ENCODE data around the gene CDC40. TPM values are rescaled to one million over a fixed set of nuclear protein-coding genes. Genes with fewer than 3 reads are reported as not detected.

CDC40 gene
- total RNA-seq, 1 experiment from 2014 or later, result 25.7 TPM

DNA sequence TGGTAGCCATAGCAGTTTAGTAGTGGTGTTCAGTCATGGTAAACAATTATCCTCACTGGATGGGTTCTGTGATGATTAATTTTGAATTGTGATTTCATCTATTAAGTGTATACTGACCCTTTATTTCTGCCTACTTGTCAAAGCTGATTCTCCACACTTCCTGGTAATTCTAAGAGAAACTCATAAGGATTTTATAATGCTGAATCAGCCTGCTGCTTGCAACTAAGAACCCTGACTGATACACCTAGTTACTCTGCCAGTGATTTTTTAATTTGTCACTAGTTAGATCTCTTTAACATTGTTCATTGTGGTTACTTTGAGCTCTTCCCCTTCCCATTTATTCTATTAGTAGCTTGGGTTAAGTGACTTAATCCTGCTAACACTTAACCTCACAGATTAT lies 8.6 kb downstream of the CDC40 start (continued):
- TF ChIP-seq, protein P1, sequence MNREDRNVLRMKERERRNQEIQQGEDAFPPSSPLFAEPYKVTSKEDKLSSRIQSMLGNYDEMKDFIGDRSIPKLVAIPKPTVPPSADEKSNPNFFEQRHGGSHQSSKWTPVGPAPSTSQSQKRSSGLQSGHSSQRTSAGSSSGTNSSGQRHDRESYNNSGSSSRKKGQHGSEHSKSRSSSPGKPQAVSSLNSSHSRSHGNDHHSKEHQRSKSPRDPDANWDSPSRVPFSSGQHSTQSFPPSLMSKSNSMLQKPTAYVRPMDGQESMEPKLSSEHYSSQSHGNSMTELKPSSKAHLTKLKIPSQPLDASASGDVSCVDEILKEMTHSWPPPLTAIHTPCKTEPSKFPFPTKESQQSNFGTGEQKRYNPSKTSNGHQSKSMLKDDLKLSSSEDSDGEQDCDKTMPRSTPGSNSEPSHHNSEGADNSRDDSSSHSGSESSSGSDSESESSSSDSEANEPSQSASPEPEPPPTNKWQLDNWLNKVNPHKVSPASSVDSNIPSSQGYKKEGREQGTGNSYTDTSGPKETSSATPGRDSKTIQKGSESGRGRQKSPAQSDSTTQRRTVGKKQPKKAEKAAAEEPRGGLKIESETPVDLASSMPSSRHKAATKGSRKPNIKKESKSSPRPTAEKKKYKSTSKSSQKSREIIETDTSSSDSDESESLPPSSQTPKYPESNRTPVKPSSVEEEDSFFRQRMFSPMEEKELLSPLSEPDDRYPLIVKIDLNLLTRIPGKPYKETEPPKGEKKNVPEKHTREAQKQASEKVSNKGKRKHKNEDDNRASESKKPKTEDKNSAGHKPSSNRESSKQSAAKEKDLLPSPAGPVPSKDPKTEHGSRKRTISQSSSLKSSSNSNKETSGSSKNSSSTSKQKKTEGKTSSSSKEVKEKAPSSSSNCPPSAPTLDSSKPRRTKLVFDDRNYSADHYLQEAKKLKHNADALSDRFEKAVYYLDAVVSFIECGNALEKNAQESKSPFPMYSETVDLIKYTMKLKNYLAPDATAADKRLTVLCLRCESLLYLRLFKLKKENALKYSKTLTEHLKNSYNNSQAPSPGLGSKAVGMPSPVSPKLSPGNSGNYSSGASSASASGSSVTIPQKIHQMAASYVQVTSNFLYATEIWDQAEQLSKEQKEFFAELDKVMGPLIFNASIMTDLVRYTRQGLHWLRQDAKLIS (CRISPR knock-in tag; IDR thresholded peaks at IDR 0.05; ENCODE audit: borderline replicate concordance), result no peak
- no peak for TF ChIP-seq MYBL2 (CRISPR knock-in tag; IDR thresholded peaks at IDR 0.05)
- TF ChIP-seq KAT7 (CRISPR knock-in tag; IDR thresholded peaks at IDR 0.05; ENCODE audit: borderline replicate concordance), result no peak
- TF ChIP-seq, protein P2, sequence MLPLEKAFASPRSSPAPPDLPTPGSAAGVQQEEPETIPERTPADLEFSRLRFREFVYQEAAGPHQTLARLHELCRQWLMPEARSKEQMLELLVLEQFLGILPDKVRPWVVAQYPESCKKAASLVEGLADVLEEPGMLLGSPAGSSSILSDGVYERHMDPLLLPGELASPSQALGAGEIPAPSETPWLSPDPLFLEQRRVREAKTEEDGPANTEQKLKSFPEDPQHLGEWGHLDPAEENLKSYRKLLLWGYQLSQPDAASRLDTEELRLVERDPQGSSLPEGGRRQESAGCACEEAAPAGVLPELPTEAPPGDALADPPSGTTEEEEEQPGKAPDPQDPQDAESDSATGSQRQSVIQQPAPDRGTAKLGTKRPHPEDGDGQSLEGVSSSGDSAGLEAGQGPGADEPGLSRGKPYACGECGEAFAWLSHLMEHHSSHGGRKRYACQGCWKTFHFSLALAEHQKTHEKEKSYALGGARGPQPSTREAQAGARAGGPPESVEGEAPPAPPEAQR (CRISPR knock-in tag; IDR thresholded peaks at IDR 0.05), result no peak
- TF ChIP-seq NR2C2 (CRISPR knock-in tag; IDR thresholded peaks at IDR 0.05), result no peak
- TF ChIP-seq, protein P3, sequence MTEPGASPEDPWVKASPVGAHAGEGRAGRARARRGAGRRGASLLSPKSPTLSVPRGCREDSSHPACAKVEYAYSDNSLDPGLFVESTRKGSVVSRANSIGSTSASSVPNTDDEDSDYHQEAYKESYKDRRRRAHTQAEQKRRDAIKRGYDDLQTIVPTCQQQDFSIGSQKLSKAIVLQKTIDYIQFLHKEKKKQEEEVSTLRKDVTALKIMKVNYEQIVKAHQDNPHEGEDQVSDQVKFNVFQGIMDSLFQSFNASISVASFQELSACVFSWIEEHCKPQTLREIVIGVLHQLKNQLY (CRISPR knock-in tag; IDR thresholded peaks at IDR 0.05), result no peak
- TF ChIP-seq ZNF138 (CRISPR knock-in tag; conservative IDR thresholded peaks at IDR 0.05), result no peak
- TF ChIP-seq GABPB1 (CRISPR knock-in tag; IDR thresholded peaks at IDR 0.05), result no peak

DNA sequence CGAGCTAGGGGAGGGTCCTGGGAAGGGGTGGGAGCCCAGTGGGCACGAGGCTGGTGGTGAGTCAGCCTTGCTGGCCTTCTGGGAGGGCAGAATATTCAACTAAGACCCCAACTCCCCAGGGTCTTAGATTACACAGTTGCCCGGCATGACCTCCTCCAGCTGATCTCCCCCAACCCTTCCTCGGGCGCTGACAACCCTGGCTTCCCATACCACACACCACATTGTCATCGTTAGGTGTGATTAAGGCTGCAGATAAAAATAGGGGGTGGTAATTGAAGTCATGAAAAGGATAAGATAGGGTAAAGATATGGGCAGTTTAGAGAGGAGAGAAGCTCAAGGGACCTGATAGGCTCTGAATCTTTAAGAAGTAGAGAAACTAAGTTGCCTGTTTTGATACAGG lies 10.5 kb downstream of the CDC40 start:
- ChIA-PET POLR2A (no interaction called here), CTCF (interaction anchor here (1.1 kb wide), 1 partner anchor 151 kb away, joined by 3 read pairs; no protein-coding TSS in a partner anchor)
- Mint-ChIP-seq H3K9me3 (no peaks in the 10 kb centered on the region), H3K36me3 (peaks cover 11% of the 10 kb centered on the region), H3K27me3 (ENCODE audit: low read depth) (no peaks in the 10 kb centered on the region), H3K4me3 (no peak overlapping the region), H3K27ac (no peak overlapping the region), H3K4me1 (peaks cover 5% of the 10 kb centered on the region; the same call in 1 of the 2 replicates)
- TF ChIP-seq, protein P4, sequence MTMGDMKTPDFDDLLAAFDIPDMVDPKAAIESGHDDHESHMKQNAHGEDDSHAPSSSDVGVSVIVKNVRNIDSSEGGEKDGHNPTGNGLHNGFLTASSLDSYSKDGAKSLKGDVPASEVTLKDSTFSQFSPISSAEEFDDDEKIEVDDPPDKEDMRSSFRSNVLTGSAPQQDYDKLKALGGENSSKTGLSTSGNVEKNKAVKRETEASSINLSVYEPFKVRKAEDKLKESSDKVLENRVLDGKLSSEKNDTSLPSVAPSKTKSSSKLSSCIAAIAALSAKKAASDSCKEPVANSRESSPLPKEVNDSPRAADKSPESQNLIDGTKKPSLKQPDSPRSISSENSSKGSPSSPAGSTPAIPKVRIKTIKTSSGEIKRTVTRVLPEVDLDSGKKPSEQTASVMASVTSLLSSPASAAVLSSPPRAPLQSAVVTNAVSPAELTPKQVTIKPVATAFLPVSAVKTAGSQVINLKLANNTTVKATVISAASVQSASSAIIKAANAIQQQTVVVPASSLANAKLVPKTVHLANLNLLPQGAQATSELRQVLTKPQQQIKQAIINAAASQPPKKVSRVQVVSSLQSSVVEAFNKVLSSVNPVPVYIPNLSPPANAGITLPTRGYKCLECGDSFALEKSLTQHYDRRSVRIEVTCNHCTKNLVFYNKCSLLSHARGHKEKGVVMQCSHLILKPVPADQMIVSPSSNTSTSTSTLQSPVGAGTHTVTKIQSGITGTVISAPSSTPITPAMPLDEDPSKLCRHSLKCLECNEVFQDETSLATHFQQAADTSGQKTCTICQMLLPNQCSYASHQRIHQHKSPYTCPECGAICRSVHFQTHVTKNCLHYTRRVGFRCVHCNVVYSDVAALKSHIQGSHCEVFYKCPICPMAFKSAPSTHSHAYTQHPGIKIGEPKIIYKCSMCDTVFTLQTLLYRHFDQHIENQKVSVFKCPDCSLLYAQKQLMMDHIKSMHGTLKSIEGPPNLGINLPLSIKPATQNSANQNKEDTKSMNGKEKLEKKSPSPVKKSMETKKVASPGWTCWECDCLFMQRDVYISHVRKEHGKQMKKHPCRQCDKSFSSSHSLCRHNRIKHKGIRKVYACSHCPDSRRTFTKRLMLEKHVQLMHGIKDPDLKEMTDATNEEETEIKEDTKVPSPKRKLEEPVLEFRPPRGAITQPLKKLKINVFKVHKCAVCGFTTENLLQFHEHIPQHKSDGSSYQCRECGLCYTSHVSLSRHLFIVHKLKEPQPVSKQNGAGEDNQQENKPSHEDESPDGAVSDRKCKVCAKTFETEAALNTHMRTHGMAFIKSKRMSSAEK (CRISPR knock-in tag; IDR thresholded peaks at IDR 0.05; ENCODE audit: borderline replicate concordance), result no peak
- TF ChIP-seq, protein P5, sequence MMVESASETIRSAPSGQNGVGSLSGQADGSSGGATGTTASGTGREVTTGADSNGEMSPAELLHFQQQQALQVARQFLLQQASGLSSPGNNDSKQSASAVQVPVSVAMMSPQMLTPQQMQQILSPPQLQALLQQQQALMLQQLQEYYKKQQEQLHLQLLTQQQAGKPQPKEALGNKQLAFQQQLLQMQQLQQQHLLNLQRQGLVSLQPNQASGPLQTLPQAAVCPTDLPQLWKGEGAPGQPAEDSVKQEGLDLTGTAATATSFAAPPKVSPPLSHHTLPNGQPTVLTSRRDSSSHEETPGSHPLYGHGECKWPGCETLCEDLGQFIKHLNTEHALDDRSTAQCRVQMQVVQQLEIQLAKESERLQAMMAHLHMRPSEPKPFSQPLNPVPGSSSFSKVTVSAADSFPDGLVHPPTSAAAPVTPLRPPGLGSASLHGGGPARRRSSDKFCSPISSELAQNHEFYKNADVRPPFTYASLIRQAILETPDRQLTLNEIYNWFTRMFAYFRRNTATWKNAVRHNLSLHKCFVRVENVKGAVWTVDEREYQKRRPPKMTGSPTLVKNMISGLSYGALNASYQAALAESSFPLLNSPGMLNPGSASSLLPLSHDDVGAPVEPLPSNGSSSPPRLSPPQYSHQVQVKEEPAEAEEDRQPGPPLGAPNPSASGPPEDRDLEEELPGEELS (CRISPR knock-in tag; IDR thresholded peaks at IDR 0.05), result no peak
- no peak for TF ChIP-seq ZNF317 (CRISPR knock-in tag; IDR thresholded peaks at IDR 0.05; ENCODE audit: borderline replicate concordance, low read depth)
- TF ChIP-seq, protein P6, sequence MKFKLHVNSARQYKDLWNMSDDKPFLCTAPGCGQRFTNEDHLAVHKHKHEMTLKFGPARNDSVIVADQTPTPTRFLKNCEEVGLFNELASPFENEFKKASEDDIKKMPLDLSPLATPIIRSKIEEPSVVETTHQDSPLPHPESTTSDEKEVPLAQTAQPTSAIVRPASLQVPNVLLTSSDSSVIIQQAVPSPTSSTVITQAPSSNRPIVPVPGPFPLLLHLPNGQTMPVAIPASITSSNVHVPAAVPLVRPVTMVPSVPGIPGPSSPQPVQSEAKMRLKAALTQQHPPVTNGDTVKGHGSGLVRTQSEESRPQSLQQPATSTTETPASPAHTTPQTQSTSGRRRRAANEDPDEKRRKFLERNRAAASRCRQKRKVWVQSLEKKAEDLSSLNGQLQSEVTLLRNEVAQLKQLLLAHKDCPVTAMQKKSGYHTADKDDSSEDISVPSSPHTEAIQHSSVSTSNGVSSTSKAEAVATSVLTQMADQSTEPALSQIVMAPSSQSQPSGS (CRISPR knock-in tag; IDR thresholded peaks at IDR 0.05; ENCODE audit: borderline replicate concordance, low read depth), result no peak
- TF ChIP-seq ZBTB21 (CRISPR knock-in tag; IDR thresholded peaks at IDR 0.05; ENCODE audit: borderline replicate concordance), result no peak
- ATAC-seq (no peak), DNase-seq (ENCODE audit: low spot score) (no peak)
